ENCODE results near the gene SLC29A2.
"Not testable (repeated sequence)": the region's sequence is repeated elsewhere in the genome, so short reads cannot be mapped to it uniquely, and the experiment has no call there.

Gene SLC29A2

DNA sequence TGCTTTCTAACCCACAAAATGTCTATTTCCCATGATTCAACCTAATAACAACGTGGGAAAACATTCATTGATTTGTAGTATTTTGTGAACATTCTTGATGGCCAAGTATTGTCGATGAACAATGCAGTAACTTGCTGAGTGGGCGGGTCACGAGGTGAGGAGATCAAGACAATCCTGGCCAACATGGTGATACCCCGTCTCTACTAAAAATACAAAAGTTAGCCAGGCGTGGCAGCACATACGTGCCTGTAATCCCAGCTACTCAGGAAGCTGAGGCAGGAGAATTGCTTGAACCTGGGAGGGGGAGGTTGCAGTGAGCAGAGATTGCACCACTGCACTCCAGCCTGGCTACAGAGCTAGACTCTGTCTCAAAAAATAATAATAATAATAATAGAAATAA lies 8.7 kb upstream of the SLC29A2 start:
- DNase-seq, result not testable (repeated sequence)

DNA sequence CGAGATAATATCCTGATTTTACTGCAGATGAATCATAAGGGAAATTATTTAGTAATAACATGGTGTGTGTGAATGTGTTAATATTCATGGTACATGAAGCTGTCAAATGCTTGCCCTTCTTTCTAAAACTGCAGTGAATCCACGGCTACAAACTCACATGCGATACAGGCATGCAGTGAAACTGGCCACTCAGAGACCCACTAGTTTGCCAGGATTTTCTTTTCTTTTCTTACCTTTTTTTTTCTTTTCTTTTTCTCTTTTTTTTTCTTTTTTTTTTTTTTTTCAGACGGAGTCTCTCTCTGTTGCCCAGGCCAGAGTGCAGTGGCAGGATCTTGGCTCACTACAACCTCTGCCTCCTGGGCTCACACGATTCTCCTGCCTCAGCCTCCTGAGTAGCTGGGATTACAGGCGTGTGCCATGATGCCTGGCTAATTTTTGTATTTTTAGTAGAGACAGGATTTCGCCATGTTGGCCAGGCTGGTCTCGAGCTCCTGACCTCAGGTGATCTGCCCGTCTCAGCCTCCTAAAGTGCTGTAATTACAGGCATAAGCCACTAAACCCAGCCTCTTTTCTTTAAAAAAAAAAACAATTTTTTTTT lies 2.2 kb upstream of the SLC29A2 start:
- DNase-seq, result not testable (repeated sequence)

DNA sequence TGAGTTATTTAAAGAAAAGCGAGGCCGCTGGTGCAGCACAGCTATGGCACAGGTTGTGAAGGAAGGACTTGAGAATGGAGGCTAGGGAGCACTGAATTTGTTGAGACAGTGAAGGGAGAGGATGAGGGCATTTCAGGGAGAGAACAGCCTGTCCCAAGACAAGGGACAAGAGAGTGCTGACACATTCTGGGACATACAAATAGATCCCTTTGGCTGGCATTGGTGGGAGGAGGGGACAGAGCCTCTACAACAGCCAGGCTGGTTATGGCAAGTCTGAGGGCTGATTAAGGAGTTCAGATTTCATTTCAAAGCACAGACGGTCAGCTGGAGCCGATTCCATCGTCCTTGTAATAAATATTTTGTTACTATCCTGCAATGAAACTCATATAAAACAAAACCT lies 1.7 kb upstream of the SLC29A2 start:
- DNase-seq, result no peak

DNA sequence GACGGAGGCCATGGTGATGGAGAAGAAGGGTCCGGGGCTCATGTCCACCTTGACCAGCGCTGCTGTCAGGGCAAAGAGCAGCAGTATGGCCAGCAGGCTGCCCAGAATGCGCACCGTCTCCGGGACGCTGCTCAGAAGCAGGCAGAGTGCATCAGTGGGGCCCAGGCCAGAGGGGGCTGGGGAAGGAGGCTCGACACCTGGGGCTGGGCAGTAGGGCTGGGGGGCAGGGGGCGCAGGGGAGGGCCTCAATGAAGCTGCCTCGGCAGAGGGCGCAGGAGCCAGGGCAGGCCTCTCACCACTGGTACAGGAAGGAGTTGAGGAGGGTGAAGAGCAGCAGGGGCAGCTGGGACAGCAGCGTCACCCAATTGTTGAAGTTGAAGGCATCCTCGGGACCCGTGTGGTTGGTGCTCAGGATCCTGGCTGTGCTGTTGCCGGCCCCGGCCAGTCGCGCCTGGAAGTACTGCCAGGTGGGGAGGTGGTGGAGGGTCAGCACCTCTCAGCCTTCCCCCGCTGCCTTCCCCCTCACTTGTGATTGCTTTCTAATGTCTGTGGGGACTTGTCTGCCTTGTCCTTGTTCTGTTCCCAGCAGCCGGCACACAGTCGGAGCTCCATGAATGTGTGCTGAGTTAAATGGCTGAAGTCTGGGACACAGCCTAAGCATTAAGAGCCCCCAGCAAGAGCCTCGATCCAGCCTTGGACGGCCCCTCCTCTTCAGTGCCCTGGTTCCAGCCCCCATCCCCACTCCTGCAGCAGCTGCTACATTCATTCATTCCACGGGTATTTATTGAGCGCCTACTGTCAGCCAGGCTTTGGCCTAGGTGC lies 2.3 kb downstream of the SLC29A2 start:
- DNase-seq, result no peak

DNA sequence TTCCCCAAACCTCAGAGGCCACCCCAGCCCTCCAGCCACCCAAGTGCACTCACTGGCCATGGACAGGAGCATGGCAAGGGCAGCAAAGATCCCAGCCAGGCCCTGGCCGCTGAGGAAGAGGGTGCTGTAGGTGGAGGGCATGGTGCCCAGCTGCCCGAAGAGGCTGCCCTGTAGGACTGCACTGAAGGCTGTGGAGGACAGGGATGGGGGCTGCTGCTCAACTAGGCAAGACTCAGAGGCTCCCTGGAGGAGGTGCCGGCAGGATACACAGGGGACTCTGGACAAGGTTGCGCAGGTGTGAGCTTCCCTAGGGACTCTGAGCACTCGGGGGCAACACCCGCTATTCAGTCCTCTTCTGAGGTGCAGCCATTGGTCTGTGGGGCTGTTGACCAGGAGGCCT lies 3.1 kb downstream of the SLC29A2 start:
- DNase-seq, result no peak

DNA sequence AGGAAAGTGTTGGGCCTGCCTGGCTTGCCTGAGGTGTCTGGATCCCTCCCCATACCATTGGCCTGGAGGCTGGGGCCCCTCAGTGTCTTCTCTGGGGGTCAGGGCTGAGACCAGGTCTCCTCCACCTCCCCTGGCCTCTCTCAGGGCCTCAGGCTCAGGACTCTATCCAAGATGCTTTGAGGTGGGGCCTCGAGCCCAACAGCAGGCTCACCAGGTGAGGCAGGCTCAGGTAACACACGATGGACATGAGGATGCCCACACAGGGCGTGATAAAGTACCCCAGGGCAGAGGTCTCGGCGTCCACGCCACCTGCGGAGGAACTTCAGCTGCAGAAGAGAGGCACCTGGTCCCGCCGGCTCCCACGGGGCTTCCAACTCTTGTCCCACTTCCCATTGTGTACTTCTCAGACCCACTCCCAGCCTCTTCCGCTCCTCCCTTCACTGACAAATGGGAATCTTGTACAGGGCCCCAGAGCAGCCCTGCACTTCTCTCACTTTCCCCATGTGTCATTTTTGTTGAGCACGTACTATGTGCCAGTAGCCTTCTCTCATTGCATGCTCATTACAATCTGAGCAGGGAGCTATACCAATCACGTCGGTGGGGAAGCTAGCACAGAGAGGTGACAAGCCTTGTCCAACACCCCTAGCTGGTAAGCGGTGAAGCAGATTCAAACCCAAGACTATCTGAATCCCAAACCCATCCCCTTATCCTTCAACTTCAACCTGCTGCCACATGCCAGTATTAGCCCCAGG lies 3.8 kb downstream of the SLC29A2 start:
- no peak for DNase-seq

DNA sequence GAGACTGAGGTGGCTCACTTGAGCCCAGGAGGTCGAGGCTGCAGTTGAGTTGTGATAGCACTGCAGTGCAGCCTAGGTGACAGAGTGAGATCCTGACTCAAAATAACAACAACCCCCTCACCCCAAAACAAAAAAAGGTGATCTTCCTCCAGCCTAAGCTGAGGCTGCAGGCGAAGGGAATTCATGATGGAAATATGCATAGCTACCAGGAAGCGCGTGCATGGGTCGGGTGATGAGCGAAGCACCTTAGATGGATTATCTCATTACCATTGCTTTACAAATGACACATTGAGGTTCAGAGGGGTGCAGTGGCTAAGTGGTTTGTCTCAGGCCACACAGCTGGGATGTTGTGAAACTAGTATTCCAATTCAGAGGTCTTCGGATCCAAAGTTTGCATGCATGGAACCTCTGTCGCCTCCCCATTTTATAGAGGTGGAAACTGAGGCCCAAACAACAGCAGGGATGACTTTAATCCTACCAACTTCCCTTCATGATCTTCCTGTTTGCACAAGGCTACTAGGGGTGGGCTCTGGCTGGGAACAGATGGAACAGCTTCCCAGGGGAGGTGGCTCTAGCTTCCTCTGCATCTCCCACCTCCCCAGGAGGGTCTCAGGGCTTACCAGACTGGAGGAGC lies 4.6 kb downstream of the SLC29A2 start:
- DNase-seq, result no peak

DNA sequence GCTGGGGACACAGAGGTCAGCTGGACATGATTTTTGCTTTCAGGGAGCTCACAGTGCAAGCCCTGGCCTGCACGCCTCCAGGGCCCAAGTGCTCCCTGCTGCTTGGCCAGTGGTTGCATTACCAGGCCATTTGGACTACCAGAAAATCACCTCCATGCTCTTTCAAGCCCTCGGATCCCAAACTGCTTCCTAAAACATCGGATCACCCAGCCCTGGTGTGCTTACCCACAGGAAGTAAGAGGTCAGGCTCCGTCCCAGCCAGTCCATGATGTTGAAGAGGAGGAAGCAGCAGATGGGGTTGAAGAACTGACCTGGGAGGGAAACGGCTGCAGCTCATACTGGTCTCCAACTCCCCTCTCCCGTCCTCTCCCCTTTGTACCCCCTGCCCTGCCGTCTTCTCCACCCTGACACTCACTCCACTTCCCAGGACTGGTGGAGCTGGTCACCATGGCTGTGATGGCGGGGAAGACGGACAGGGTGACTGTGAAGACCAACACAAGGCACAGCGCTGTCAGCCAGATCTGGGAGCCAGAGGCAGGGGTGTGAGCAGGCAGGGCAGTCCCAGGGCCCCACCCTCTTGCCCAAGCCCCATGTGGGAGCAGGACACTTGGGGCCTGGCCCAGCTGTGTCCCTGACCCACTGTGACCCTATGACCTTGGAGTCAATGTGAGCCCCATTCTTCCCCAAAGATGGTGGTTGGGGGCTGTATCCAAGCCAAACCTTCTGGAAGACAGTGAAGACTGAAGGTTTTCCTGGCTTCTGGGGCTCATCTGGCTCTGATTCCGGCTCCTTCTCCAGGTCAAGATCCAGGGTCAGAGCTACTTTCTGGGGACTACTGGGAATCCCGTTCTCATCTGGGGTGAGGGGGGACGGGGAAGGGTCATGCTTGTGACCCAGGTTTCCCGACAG lies 5.6 kb downstream of the SLC29A2 start:
- no peak for DNase-seq

DNA sequence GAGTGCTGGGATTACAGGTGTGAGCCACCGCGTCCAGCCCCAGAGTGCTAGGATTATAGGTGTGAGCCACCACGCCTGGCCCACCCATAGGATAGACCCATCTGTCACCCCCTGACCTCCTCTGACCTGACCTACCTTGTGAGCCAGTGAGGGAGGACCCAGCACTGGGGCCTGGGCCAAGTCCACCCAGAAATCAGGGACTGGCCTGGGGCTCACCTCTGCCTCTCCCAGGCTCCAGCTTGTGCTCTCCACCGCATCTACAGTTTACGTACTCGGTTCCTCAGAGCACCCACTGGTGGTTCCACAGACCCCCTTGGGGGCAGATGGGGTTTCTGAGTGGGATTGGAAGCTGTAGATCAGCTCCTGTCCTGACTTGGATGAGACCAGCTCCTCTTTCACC lies 6.4 kb downstream of the SLC29A2 start:
- no peak for DNase-seq

DNA sequence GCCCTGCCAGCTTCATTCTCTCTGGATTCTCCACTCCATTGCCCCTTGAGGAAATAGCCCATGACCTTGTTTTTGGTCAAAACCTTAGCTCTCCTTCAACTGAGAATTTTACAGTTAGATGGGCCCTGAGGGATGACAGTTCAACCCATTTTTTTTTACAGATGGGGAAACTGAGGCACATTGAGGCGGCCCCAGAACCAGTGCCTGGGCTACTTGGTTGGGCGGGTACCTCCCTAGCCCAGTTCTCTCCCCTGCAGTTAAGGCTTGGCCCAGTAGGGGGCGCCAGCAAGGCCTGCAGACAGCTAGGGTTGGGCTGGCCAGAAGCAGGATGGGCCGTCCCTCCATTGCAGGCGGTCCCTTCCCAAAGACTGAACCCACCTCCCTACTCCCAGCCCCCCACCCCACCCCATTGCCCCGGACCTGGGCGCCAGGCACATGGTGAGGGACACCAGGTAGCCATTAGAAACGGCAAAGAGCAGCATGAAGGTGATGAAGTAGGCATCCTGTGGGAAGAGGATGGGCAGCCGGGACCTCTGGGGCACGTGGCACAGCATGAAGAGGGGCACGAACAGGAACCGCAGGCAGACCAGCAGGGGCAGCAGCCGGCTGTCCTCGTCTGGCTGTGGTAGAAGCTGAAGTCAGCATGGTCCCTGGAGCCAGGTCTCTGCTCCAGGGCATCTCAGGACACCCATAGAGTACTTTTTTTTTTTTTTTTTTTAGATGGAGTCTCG lies 7.6 kb downstream of the SLC29A2 start:
- peak; percentile 78 for DNase-seq

DNA sequence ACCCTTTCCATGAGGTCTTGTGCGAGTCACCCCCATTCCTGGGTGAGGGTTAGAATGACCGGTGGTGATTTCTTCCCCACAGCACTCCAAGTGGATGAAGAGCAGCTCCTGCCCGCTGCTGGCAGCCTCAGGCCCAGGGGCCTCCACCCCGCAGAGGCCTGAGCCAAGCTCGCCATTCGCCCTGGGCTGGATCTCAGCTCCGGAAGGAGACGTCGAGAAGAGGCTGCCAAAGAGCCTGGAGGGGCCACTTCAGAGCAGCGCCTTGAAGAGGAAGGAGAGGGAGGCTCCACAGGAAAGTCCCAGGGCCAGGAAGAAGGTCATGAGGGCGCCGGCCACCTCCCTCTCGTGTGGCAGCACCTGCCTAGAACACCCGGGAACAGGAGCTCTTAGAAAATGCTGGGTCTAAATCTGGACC lies 8.4 kb downstream of the SLC29A2 start:
- DNase-seq, result no peak

DNA sequence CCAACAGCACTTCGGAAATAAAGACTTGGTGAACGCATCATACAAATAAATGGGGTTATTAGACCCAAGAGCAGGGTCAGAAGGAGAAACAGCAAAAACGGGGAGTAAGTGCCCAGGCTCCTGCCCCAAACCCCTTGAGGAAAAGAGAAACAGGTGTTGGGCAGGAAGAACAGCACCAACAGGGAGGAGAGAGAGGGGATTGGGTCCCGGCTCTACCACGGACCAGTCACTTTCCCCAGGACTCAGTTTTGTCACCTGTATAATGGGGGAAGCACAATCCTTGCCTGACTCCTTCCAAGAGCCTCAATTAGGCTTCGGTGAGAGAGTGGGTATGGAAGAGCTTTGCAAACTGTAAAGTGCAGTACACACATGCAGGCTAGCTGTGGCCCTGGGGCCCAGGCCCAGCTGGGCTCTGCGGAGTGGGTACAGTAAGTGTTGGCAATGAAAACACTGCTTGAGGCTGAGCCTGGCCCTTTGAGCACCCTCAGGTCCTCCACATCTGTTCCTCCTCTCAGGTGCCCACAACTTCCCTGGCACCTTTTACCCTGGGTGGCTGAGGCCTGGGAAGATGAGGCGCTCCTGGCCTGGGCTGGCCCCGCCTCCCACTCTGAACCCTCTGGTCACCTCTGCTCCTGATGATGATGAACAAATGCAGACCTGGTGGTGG lies 8.9 kb downstream of the SLC29A2 start:
- DNase-seq, result no peak

DNA sequence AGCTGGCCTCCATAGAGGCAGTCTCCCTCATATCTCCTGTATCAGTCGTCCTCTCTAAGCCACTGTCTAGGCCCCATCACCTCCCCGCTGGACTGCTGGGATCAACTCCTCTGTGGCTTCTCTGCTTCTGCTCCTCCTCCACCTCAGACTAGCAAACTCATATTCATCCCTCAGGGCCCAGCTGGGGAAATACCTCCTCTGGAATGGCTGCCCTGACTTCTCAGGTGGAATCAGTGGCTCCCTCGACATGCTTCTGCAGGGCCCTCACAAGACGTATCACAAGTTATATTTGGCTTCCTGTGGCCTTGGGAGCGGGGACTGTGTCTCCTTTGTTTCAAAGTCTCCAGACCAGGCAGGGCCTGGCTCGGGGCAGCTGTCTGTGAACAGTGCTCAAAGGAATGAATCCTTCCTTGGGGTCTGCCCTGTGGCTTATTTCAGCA lies 10.0 kb downstream of the SLC29A2 start:
- no peak for DNase-seq

DNA sequence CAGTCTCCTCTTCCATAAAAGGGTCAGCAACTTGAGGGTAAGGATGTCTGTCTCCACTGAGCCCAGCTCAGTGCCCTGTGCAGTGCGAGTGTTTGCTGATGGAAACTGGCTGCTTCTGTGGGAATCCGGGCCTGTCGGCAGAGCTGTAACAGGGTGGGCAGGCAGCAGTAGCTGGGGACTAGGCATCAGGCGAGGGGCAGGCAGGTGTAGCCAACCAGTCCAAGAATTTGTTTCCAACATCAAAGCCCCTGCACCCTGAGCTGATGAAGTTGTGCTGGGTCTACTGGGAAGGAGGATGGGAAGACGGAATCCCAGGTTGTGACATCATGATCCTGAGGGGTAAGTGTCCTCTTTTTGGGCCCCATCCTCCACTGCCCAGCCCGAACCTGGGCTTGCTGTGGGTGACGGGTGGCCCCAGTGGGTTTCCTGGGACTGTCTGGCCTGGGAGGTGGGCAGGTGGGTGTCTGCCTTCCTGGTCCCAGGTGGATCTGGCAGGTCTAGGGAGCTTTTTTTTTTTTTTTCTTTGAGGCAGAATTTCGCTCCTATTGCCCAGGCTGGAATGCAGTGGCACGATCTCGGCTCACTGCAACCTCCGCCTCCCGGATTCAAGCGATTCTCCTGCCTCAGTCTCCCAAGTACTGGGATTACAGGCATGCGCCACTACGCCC lies 11.0 kb downstream of the SLC29A2 start:
- DNase-seq, result no peak

DNA sequence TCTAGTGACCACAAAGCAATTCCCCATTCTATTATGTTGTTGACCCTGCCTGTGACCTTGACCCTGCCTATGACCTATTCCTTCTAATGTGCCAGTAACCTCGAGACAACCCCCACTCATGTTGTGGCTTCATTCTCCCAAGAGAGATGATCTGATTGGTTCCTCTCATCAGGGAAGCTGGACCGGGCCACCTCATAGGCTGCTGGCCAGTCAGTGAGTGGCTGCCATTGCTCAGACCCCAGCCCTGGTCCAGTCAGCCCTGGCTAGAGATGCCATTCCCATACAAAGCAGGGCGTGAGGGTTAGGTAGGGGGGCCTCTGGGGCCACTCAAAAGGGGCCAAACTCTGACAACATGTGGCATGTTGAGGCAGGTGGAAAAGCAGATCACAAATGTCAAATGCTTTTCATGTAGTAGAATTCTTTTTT lies 11.9 kb downstream of the SLC29A2 start:
- no peak for DNase-seq

DNA sequence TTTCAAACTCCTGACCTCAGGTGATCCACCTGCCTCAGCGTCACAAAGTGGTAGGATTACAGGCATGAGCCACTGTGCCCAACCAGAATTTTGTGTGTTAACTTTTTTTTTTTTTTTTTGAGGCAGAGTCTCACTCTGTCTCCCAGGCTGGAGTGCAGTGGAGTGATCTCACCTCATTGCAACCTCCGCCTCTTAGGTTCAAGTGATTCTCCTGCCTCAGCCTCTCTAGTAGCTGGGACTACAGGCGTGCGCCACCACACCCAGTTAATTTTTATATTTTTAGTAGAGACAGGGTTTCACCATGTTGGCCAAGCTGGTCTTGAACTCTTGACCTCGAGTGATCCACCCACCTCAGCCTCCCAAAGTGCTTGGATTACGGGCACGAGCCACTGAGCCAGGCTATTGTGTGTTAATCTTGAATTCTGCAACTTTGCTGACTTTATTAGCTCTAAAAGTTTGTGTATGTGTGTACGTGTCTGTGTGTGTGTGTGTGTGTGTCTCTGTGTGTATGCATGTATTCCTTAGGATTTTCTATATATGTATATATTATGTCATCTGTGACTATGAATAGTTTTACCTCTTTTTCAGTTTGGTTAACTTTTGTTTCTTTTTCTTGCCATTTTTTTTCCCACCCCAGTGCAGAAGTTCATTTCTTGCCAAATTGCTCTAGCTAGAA lies 20.9 kb downstream of the SLC29A2 start:
- DNase-seq, result not testable (repeated sequence)

DNA sequence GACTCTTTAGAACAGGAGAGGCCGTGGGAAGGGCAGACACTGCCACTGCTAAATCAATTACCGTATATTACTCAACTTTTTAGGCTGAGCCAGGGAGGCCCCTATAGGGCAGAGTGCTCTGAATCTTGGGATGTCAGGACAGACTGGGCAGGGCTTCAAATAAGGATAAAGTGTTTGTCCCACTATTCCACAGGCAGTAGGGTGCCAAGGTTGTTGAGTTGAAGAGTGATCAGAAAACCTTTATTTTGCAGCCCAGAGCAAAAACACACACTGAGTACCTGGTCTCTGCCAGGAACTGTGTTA lies 22.5 kb downstream of the SLC29A2 start:
- no peak for DNase-seq

DNA sequence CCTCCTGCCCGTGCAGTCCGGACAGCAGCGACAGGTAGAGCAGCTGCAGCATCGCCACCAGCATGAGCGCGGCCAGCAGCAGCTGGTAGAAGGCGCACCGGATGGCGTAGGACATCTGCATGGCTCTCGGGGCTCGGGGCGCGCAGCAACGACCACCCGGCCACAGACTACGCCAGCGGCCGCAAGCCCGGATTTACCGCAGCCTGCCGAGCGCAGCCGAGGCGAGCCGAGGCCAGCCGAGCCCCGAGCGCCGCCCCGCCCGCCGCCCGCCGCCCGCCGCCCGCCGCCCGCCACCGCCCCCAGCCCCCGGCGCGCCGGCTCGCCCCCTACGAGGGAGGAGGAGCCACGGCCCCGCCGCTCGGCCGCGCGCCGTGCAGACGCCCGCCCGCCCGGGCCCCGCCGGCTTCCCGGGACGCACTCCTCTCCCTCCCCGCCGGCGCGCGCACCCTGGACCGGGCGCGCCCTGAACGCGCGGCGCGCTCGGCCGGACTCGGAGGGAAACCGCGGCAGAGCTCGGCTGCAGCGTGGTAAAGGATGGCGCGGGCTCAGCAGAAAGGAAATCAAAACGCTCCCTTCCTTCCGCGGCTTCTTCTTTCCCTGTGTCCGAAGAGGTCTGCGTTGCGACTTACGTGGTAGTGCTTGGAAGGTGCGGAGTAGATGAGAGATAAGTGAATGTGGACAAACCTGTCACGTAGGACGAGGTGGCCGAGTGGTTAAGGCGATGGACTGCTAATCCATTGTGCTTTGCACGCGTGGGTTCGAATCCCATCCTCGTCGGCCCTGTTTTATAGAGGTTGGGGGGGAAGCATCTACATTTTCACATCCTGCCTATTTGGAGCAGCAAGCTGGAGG lies 23.9 kb downstream of the SLC29A2 start, which contains the start of gene B4GAT1:
B4GAT1 (minus strand) TSS at position 205 of the 852 bp plus-strand sequence; CDS start at position 121, 84 bp downstream.
- peak; percentile 89 for DNase-seq
